Hippocampal formation (tissue), 2 donors: Measurements from ENCODE around the gene BNC2.
"Not testable (repeated sequence)": the region's sequence is repeated elsewhere in the genome, so short reads cannot be mapped to it uniquely, and the experiment has no call there.

ENCODE experiments used
- DNase-seq, 2 donors: peaks; one replicate each; lab custom pipeline; 2025; lab: John Stamatoyannopoulos, UW

BNC2 gene

DNA sequence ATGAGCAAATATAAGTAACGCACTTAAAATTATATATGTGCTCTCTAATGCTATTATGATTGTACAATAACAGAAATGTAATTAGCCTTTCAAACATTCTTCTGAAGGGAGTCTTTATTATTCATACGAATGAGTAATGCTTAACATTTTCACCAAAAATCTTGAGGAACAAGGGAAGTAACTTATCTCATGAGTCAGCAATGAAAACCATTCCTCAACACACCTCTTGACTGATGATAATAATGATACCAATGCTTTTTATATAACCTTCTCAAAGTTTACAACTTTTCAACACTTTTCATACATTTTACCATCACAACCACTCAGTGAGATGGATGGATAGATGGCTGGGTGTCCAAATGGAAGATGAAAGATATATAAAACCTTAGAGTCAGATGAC, 369.3 kb downstream of the BNC2 start:
- DNase-seq, result no peak

DNA sequence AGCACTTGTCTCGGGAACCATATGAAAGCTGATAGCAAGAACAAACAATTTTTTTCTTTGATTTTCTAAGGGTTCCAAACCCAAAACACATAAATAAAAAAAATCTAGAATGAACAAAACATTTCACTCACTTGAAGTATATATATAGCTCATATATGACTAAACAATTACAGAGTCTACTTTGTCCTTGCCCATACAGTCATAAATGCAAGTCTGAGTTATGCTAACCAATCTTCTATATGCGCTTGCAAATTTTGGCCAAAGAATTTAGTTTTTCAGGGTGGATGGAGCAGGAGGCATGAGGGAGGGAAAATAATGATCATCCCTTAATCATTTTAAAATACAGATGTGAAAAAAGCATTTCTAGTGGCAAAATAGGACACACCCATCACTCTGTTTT, 370.1 kb downstream of the BNC2 start:
- DNase-seq, result no peak

GRCh38 chr9:16499892-16500291, 370.6 kb downstream of the BNC2 start:
- DNase-seq, result no peak

GRCh38 chr9:16496908-16497307, 373.6 kb downstream of the BNC2 start:
- no peak for DNase-seq

GRCh38 chr9:16487915-16488314, 382.6 kb downstream of the BNC2 start:
- DNase-seq, result no peak

DNA sequence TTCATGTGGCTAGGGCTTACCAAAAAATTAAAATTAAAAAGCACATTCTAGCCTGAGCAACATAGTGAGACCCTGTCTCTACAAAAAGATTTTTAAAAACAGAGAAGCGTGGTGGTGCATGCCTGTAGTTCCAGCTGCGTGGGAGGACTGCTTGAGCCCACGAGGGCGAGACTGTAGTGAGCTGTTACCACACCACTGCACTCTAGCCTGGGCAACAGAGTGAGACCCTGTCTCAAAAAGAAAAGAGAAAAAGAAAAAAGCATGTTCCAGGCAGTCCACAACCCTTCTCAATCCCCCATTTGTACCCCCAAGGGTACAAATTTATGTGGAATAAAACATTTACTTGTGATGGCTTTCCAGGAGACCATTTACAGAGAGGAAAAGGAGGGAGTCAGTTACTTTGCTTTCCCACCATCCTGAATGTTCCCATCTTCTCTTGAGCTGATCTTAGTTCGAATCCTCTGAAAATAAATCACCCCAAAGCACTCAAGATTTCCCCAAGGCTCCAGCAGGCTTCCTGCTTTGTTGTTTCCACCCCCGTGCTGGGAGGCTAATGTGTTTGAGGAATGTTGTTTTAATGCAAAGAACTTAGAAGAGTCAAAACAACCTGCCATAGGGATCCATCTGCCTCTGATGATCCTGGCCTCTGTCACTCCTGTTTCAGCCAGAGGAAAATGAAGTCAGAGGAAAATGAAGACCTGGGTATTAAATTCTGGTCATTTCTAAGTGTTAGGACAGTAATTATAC, 384.7 kb downstream of the BNC2 start:
- DNase-seq, result no peak

DNA sequence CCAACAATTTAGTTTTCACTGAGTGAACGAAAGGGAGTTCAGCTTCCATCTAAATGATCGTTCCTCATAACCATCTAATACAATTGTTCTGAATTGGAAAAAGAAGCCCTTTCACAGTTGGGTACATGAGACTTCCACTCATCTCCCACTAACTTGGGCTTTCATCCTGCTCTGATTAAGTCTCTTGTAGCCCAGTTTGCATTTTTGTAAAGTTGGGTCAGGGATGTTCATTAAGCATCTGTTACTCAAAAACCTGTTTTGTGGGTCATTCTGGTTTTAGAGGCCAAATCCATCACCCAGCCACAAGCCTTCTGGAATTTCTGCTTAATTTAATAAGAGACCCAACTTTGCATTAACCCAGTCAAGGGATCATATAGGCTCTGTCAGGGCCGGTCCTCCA, 385.3 kb downstream of the BNC2 start:
- DNase-seq, result no peak

DNA sequence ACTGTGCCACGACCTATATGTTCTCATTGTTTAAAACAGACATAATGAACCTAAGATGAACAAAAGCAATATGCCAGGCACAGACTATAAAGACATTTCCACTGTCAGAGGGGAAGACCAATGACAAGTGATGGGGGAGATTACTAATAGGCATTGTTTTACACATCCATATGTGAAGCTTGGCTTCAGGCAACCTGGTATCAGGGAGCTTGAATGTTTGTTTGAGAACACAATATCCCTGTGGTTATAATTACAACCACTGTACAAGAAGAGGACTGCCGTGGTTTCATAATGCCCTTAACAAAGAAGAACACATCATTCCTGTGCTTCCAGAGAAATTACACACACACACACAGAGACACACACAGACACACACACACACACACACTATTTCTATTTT, 385.7 kb downstream of the BNC2 start:
- DNase-seq, result no peak

DNA sequence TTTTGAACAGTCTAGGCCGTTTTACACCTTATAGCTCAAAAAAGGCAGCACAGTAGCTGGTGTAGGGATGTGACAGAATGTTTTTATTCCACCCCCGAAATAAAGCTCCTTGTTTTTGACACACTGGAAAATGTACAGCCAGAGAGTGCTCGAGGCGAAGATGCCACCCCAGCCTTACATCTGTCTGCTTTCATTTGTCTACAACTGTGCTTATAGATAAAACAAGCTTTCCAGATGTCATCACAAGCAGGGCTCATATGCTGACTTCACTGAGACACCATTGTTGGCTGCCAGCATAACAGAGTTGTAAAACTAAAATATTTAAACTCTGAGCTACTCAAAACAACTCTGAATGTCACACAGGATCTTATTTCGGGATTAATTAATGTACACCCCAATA, 386.3 kb downstream of the BNC2 start:
- DNase-seq, result no peak

DNA sequence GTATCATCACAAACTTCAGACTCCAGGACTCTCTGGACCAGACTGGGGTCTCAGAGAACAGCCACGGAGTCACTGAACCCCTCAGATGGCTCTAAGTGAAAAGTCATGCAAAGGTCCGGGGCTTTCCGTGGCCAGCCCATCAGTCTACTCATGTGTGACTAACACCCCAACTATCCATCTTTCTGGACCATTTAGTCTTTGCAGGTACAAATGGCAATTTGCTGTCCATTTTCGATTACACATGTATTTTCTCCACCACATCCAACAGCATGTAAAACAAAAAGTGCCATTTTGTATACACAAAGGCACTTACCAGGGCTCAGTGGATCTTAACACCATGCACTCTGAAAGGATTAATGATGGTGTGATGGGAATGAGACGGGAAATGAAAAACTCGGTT, 387.7 kb downstream of the BNC2 start:
- no peak for DNase-seq

DNA sequence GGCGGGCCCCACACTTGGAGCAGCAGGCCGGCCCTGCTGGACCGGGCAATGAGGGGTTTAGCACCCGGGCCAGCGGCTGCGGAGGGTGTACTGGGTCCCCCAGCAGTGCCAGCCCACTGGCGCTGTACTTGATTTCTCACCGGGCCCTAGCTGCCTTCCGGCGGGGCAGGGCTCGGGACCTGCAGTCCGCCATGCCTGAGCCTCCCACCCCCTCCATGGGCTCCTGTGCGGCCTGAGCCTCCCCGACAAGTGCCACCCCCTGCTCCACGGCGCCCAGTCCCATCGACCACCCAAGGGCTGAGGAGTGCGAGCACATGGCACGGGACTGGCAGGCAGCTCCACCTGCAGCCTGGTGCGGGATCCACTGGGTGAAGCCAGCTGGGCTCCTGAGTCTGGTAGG, 389.9 kb downstream of the BNC2 start:
- not testable (repeated sequence) for DNase-seq

DNA sequence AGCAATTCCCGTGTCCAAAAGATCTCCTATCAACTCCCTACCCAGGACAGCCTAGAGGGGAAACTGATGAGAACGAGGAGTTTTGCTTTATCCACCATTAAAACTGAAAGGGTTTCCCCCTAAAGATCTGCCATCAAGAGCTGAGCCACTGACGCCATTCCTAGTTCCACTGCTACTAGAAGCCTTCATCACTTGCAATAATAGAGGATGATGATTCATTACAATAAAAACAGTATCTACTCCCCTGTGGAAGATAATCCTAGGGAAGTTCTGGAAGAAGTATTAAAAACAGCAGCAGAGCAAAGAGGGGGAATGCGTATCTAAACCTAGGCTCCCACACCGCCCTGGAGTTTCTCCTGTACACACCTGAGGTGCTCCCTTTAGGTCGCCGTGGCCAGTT, 394.5 kb downstream of the BNC2 start:
- DNase-seq, result no peak

DNA sequence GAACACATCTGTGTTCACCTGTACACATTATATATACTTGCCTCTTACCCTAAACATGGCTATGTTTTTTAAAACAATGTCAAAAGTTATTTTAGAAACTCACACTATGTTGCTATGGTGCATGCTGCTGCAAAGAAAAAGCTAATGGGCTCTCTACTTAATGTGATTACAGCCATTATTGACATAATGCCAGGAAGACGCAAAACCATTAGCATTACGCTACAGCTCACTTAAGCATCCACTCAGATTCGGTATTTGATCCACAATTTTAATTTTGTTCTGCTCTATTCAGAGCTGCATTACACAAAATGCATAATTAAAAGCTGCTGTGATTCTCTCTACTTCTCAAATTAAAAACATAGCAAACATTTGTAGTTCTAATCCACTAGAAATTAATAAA, 395.2 kb downstream of the BNC2 start:
- no peak for DNase-seq

DNA sequence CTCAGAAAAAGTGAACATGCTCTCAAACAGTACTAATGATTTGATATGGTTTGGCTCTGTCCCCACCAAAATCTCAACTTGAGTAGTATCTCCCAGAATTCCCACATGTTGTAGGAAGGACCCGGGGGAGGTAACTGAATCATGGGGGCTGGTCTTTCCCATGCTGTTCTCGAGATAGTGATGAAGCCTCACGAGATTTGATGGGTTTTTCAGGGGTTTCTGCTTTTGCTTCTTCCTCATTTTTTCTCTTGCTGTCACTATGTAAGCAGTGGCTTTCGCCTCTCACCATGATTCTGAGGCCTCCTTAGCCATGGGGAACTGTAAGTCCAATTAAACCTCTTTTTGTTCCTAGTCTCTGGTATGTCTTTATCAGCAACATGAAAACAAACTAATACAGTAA, 401.3 kb downstream of the BNC2 start:
- no peak for DNase-seq

GRCh38 chr9:16461851-16462250, 408.6 kb downstream of the BNC2 start:
- DNase-seq, result no peak

GRCh38 chr9:16461137-16461840, 409.2 kb downstream of the BNC2 start:
- DNase-seq, result no peak

- no peak for DNase-seq
Observed at GRCh38 chr9:16460696-16461095, 409.8 kb downstream of the BNC2 start.

- no peak for DNase-seq
Observed at GRCh38 chr9:16459421-16460148, 410.9 kb downstream of the BNC2 start.

- DNase-seq, result no peak
Observed at GRCh38 chr9:16458696-16459420, 411.6 kb downstream of the BNC2 start.

DNA sequence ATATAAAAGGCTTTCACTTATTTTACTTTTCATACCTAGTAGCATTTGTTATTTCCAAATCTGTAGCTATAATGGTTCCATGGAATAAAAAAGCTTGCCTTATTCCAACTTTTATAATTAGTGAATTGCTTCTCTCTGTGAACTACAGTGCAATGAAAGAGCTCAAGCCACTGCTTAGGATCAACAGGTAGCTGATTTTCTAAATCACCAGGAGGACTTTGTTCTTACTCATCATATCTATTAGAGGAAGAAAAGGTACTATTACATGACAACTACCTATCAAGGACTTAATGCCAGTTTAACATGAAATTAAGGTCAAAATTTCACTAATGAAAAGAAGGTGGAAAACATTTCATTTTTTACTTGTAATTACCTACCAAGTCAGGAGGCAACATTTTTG, 414.6 kb downstream of the BNC2 start:
- DNase-seq, result no peak

DNA sequence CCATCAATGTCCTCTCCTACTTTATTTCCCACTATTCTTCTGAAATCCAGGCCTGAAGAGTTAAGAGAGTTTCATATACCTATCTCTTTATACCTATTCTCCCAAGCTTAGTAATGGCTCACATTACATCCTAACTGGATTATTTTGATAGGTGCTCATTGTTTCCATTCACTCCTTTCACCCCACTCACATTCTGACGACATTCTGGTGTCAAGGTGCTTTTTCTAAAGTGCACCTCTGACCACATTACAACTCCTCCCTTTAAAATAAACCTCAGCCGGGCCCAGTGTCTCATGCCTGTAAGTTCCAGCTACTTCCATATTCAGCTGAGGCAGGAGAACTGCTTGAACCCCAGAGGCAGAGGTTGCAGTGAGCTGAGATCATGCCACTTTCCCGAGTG, 417.1 kb downstream of the BNC2 start:
- DNase-seq, result no peak

DNA sequence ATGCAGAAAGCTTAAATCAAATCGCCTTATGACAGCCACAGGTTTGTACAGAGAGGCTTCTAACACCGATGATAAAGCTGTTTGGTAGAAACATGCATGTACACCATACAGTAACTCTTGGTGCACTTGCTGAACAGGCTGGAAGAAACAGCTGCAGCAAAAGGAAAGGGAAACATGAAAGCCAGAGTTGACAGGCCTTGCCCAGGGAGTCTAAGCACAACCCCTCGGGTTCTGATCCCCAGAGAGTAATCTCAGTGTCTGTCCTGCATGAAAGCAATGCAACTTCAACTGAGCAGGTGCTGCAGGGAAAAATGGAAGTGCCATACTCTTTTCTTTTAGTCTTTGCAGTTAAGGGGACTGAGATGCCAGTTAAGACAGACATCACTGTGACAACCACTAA, 419.9 kb downstream of the BNC2 start:
- DNase-seq, result no peak
